ENCODE results near the gene TRPV3. TPM values are rescaled to one million over a fixed set of nuclear protein-coding genes. Genes with fewer than 3 reads are reported as not detected.

The TRPV3 gene
- total and polyA plus RNA-seq, 2 of the 13 experiments (the other 11 are each of a cell fraction or from before 2014, with no cell fraction given), result 0.90 to 1.0 TPM

DNA sequence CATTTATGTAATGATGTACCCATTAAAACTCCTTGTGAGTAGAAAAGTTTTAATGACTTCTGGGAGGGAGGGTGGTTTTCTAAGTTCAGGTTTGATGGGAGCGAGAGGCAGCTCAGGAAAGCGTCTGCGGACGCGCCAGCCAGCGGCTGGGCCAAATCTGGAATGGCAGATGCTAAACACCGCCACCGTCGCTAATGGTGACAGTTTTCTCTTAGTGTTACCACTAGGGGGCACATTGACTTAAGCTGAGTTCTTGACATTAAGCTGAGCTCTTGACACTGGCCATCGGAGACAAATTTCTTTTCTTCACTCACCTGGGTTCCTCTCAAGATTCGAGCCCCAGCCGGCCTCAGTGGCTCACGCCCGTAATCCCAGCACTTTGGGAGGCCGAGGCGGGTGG lies 44.9 kb upstream of the TRPV3 start:
- peak; percentile 44 for DNase-seq (ENCODE audit: low spot score)
- no TSS peak for BruUV-seq (replicated peaks)
- Histone ChIP-seq H3K27ac (ENCODE audit: extremely low read length, insufficient read depth, low read length) (no peak overlapping the region), H2AFZ (ENCODE audit: low read length) (no peak overlapping the region), H3K27me3 (ENCODE audit: control insufficient read depth in 1 of 2, insufficient read depth in 2 of 2, low read length in 2 of 2) (no peaks in the 10 kb centered on the region), H3K36me3 (replicated peaks in 1 of 2; ENCODE audit: control insufficient read depth in 1 of 2, insufficient read depth in 2 of 2, low read length in 2 of 2) (peaks cover 7 to 12% of the 10 kb centered on the region in 2 experiments; a peak in 4 of 5 replicates), H3K79me2 (ENCODE audit: insufficient read depth, low read length) (no peaks in the 10 kb centered on the region), H3K4me1 (ENCODE audit: insufficient read depth, low read length) (peaks cover 5% of the 10 kb centered on the region; the same call in 1 of the 2 replicates), H3K4me2 (ENCODE audit: low read depth, low read length) (no peak overlapping the region), H3K4me3 (replicated peaks in 1 of 3; ENCODE audit: insufficient read depth in 1 of 3, low read depth in 2 of 3, low read length in 3 of 3) (no peak overlapping the region), H4K20me1 (ENCODE audit: insufficient read depth, low read length) (0 out of 2 replicates have a peak, but pooled peaks cover 2% of the 10 kb centered on the region), H3K9me3 (ENCODE audit: low read length) (no peaks in the 10 kb centered on the region), H3K9ac (ENCODE audit: insufficient read depth, low read depth, low read length) (no peak overlapping the region)
- intact Hi-C loops (cut with micrococcal nuclease; ENCODE audit: unreplicated experiment), result no loop called here
- POLR2A ChIA-PET, result interaction anchor here (1.0 to 1.1 kb wide), 2 partner anchors 34 to 65 kb away, joined by 7 read pairs; partner anchors contain the start of genes CTNS, SHPK and TAX1BP3
- ATAC-seq, result peak; percentile 33; the same call in 1 of the 3 replicates
- in situ Hi-C loops (cut with HindIII; ENCODE audit: extremely low pct_ligation_motif_present, low pct_unique_long_range_greater_than_20kb), result no loop called here
- 0 out of 2 replicates have a peak, but pooled peaks have one; percentile 11 for TF ChIP-seq PITX1 (CRISPR knock-in tag; IDR thresholded peaks at IDR 0.05)
- no peak for TF ChIP-seq KLF11 (CRISPR knock-in tag; IDR thresholded peaks at IDR 0.05)
- TF ChIP-seq RAD21 (CRISPR knock-in tag; IDR thresholded peaks at IDR 0.05), result peak; percentile 32; the same call in 1 of the 2 replicates
- TF ChIP-seq HOXA3 (CRISPR knock-in tag; IDR thresholded peaks at IDR 0.05), result peak; percentile 68
- no peak for TF ChIP-seq HIVEP1 (CRISPR knock-in tag; IDR thresholded peaks at IDR 0.05)
- TF ChIP-seq, protein P1, sequence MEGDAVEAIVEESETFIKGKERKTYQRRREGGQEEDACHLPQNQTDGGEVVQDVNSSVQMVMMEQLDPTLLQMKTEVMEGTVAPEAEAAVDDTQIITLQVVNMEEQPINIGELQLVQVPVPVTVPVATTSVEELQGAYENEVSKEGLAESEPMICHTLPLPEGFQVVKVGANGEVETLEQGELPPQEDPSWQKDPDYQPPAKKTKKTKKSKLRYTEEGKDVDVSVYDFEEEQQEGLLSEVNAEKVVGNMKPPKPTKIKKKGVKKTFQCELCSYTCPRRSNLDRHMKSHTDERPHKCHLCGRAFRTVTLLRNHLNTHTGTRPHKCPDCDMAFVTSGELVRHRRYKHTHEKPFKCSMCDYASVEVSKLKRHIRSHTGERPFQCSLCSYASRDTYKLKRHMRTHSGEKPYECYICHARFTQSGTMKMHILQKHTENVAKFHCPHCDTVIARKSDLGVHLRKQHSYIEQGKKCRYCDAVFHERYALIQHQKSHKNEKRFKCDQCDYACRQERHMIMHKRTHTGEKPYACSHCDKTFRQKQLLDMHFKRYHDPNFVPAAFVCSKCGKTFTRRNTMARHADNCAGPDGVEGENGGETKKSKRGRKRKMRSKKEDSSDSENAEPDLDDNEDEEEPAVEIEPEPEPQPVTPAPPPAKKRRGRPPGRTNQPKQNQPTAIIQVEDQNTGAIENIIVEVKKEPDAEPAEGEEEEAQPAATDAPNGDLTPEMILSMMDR (CRISPR knock-in tag; IDR thresholded peaks at IDR 0.05), result peak; percentile 63
- TF ChIP-seq ZNF136 (CRISPR knock-in tag; IDR thresholded peaks at IDR 0.05; ENCODE audit: low read depth), result no peak
- TF ChIP-seq, protein P2, sequence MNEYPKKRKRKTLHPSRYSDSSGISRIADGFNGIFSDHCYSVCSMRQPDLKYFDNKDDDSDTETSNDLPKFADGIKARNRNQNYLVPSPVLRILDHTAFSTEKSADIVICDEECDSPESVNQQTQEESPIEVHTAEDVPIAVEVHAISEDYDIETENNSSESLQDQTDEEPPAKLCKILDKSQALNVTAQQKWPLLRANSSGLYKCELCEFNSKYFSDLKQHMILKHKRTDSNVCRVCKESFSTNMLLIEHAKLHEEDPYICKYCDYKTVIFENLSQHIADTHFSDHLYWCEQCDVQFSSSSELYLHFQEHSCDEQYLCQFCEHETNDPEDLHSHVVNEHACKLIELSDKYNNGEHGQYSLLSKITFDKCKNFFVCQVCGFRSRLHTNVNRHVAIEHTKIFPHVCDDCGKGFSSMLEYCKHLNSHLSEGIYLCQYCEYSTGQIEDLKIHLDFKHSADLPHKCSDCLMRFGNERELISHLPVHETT (CRISPR knock-in tag; conservative IDR thresholded peaks at IDR 0.05), result no peak
- TF ChIP-seq, protein P3, sequence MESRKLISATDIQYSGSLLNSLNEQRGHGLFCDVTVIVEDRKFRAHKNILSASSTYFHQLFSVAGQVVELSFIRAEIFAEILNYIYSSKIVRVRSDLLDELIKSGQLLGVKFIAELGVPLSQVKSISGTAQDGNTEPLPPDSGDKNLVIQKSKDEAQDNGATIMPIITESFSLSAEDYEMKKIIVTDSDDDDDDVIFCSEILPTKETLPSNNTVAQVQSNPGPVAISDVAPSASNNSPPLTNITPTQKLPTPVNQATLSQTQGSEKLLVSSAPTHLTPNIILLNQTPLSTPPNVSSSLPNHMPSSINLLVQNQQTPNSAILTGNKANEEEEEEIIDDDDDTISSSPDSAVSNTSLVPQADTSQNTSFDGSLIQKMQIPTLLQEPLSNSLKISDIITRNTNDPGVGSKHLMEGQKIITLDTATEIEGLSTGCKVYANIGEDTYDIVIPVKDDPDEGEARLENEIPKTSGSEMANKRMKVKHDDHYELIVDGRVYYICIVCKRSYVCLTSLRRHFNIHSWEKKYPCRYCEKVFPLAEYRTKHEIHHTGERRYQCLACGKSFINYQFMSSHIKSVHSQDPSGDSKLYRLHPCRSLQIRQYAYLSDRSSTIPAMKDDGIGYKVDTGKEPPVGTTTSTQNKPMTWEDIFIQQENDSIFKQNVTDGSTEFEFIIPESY (CRISPR knock-in tag; IDR thresholded peaks at IDR 0.05), result peak; percentile 100
- no peak for TF ChIP-seq ZNF720 (CRISPR knock-in tag; IDR thresholded peaks at IDR 0.05)
- peak; percentile 63 for TF ChIP-seq STAG1 (CRISPR knock-in tag; IDR thresholded peaks at IDR 0.05)
- TF ChIP-seq ZBTB38 (CRISPR knock-in tag; IDR thresholded peaks at IDR 0.05), result peak; percentile 67
- no peak for TF ChIP-seq NFKBIZ (CRISPR knock-in tag; IDR thresholded peaks at IDR 0.05)
- TF ChIP-seq, protein P4, sequence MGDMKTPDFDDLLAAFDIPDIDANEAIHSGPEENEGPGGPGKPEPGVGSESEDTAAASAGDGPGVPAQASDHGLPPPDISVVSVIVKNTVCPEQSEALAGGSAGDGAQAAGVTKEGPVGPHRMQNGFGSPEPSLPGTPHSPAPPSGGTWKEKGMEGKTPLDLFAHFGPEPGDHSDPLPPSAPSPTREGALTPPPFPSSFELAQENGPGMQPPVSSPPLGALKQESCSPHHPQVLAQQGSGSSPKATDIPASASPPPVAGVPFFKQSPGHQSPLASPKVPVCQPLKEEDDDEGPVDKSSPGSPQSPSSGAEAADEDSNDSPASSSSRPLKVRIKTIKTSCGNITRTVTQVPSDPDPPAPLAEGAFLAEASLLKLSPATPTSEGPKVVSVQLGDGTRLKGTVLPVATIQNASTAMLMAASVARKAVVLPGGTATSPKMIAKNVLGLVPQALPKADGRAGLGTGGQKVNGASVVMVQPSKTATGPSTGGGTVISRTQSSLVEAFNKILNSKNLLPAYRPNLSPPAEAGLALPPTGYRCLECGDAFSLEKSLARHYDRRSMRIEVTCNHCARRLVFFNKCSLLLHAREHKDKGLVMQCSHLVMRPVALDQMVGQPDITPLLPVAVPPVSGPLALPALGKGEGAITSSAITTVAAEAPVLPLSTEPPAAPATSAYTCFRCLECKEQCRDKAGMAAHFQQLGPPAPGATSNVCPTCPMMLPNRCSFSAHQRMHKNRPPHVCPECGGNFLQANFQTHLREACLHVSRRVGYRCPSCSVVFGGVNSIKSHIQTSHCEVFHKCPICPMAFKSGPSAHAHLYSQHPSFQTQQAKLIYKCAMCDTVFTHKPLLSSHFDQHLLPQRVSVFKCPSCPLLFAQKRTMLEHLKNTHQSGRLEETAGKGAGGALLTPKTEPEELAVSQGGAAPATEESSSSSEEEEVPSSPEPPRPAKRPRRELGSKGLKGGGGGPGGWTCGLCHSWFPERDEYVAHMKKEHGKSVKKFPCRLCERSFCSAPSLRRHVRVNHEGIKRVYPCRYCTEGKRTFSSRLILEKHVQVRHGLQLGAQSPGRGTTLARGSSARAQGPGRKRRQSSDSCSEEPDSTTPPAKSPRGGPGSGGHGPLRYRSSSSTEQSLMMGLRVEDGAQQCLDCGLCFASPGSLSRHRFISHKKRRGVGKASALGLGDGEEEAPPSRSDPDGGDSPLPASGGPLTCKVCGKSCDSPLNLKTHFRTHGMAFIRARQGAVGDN (CRISPR knock-in tag; IDR thresholded peaks at IDR 0.05), result peak; percentile 11; the same call in 1 of the 2 replicates
- FAIRE-seq, result peak; percentile 8
- WGBS (ENCODE audit: low lambda C conversion rate), result 90% methylated on average over 16 of the region's 16 CpGs
- CTCF ChIA-PET (ENCODE audit: low intra/inter-chr PET ratio, low total read pairs), result interaction anchor here (1.4 kb wide), 1 partner anchor 45 kb away, joined by 9 read pairs; no protein-coding TSS in a partner anchor
